Omental fat pad (tissue), 4 donors: ENCODE results near the gene ADAP1. TPM values are rescaled to one million over a fixed set of nuclear protein-coding genes. Genes with fewer than 3 reads are reported as not detected.

Source experiments
- ATAC-seq: fragments of 150-250 bp; one replicate; pipeline ENCODE4 v1.9.1; 2016; ENCODE audit warnings: mild to moderate bottlenecking, moderate library complexity; ENCODE audit not compliant: low FRiP score
- DNase-seq: peaks from one replicate; pipeline ENCODE4 v3.0.0-alpha.2; 2019; ENCODE audit warnings: low spot score
- CTCF ChIP-seq, 3 donors: fragments of 450-650 bp; IDR thresholded peaks; one replicate each; pipeline ENCODE4 v1.5.1; 2016 to 2017; ENCODE audit warnings: antibody characterized with exemption in 3 of 3, mild to moderate bottlenecking in 3 of 3, moderate library complexity in 2 of 3
- total RNA-seq, 4 donors: library from RNA; depleted of rRNA; stranded (reverse); fragments of >200 nt; gene quantifications; one replicate each; pipeline ENCODE4 v1.1.0, GENCODE V29; 2016

Gene ADAP1
- total RNA-seq, 4 donors from 2014 or later: 6.7 to 21.7 (median 14.4) TPM

- ATAC-seq (no peak), DNase-seq (no peak)
- no peak for TF ChIP-seq CTCF (IDR thresholded peaks at IDR 0.05)
Measured at GRCh38 chr7:985915-986741, 31.6 kb upstream of the ADAP1 start.

- ATAC-seq (no peak), DNase-seq (no peak)
- TF ChIP-seq CTCF (IDR thresholded peaks at IDR 0.05): no peak
Measured at GRCh38 chr7:985127-985416, 30.6 kb upstream of the ADAP1 start.

GRCh38 chr7:984361-985126 is 30.1 kb upstream of the ADAP1 start:
- DNase-seq (no peak), ATAC-seq (no peak)
- TF ChIP-seq CTCF (IDR thresholded peaks at IDR 0.05): no peak

- DNase-seq (no peak), ATAC-seq (no peak)
- no peak for TF ChIP-seq CTCF (IDR thresholded peaks at IDR 0.05)
Measured at GRCh38 chr7:983616-984071, 29.2 kb upstream of the ADAP1 start.

- TF ChIP-seq CTCF (IDR thresholded peaks at IDR 0.05): no peak
- DNase-seq: no peak
- ATAC-seq: no peak
Measured at GRCh38 chr7:983004-983615, 28.6 kb upstream of the ADAP1 start, which contains the start of gene CYP2W1. CYP2W1 (plus strand) TSS chr7:983181; CDS start chr7:983212, 31 bp downstream.

- no peak for DNase-seq
- ATAC-seq: no peak
- no peak for TF ChIP-seq CTCF (IDR thresholded peaks at IDR 0.05)
Measured at GRCh38 chr7:982511-983003, 28.1 kb upstream of the ADAP1 start.
